ENCODE results near the gene C15orf40.

- no peak for TF ChIP-seq CTCF (IDR thresholded peaks at IDR 0.05)
- TF ChIP-seq POLR2A (IDR thresholded peaks at IDR 0.05): no peak
These were observed 59.8 kb downstream of the C15orf40 start for GRCh38 chr15:82951472-82952157.

Measured in uterus (tissue), 2 donors.